Mononuclear cell (primary cell): ENCODE measurements around the gene IGF2R. TPM values are rescaled to one million over a fixed set of nuclear protein-coding genes. Genes with fewer than 3 reads are reported as not detected.
"Not testable (repeated sequence)": the region's sequence is repeated elsewhere in the genome, so short reads cannot be mapped to it uniquely, and the experiment has no call there.

Source experiments
- H3K27me3 ChIP-seq: 2 replicates; pipeline ENCODE4 v1.6.0; 2011; ENCODE audit warnings: low read length, control low read depth; ENCODE audit not compliant: insufficient read depth
- H3K4me1 ChIP-seq: 2 replicates; pipeline ENCODE4 v1.5.1; 2011; ENCODE audit warnings: mild to moderate bottlenecking, low read length, control low read depth; ENCODE audit not compliant: insufficient read depth
- H3K4me3 ChIP-seq: 2 replicates; pipeline ENCODE4 v1.5.1; 2011; ENCODE audit warnings: mild to moderate bottlenecking, low read length, moderate library complexity
- H3K9me3 ChIP-seq: 2 replicates; pipeline ENCODE4 v1.5.1; 2011; ENCODE audit warnings: low read depth, mild to moderate bottlenecking, control low read depth, low read length
- total RNA-seq: library from RNA; depleted of rRNA; stranded (reverse); fragments of >200 nt; gene quantifications from one replicate; pipeline ENCODE4 v1.2.3, GENCODE V29; 2012

Gene IGF2R
- total RNA-seq, 1 donor: 49.3 TPM

GRCh38 chr6:160081398-160081797, 112.5 kb downstream of the IGF2R start:
- no peaks in the 10 kb centered on the region for H3K27me3 ChIP-seq
- H3K4me1 ChIP-seq: no peaks in the 10 kb centered on the region
- no peak overlapping the region for H3K4me3 ChIP-seq
- no peaks in the 10 kb centered on the region for H3K9me3 ChIP-seq

- H3K4me3 ChIP-seq: no peak overlapping the region
- no peaks in the 10 kb centered on the region for H3K4me1 ChIP-seq
- no peaks in the 10 kb centered on the region for H3K27me3 ChIP-seq
- H3K9me3 ChIP-seq: no peaks in the 10 kb centered on the region
Measured at GRCh38 chr6:160082627-160083026, 113.7 kb downstream of the IGF2R start.

GRCh38 chr6:160084198-160084776, 115.4 kb downstream of the IGF2R start:
- Histone ChIP-seq H3K4me3 (no peak overlapping the region), H3K27me3 (no peaks in the 10 kb centered on the region), H3K9me3 (no peaks in the 10 kb centered on the region), H3K4me1 (no peaks in the 10 kb centered on the region)

GRCh38 chr6:160085226-160085625, 116.3 kb downstream of the IGF2R start:
- Histone ChIP-seq H3K4me3 (no peak overlapping the region), H3K4me1 (no peaks in the 10 kb centered on the region), H3K27me3 (no peaks in the 10 kb centered on the region), H3K9me3 (no peaks in the 10 kb centered on the region)

- Histone ChIP-seq H3K4me1 (no peaks in the 10 kb centered on the region), H3K4me3 (no peak overlapping the region), H3K27me3 (no peaks in the 10 kb centered on the region), H3K9me3 (no peaks in the 10 kb centered on the region)
Measured at GRCh38 chr6:160085713-160086505, 117.0 kb downstream of the IGF2R start.

- no peak overlapping the region for H3K4me3 ChIP-seq
- no peaks in the 10 kb centered on the region for H3K27me3 ChIP-seq
- H3K9me3 ChIP-seq: no peaks in the 10 kb centered on the region
- H3K4me1 ChIP-seq: no peaks in the 10 kb centered on the region
Measured at GRCh38 chr6:160086754-160087153, 117.9 kb downstream of the IGF2R start.

GRCh38 chr6:160088069-160088783, 119.3 kb downstream of the IGF2R start:
- Histone ChIP-seq H3K9me3 (no peaks in the 10 kb centered on the region), H3K27me3 (no peaks in the 10 kb centered on the region), H3K4me1 (no peaks in the 10 kb centered on the region), H3K4me3 (no peak overlapping the region)

GRCh38 chr6:160088784-160089533, 120.1 kb downstream of the IGF2R start:
- Histone ChIP-seq H3K4me1 (no peaks in the 10 kb centered on the region), H3K4me3 (no peak overlapping the region), H3K9me3 (no peaks in the 10 kb centered on the region), H3K27me3 (no peaks in the 10 kb centered on the region)

GRCh38 chr6:160089534-160089897, 120.6 kb downstream of the IGF2R start:
- Histone ChIP-seq H3K9me3 (no peaks in the 10 kb centered on the region), H3K4me3 (no peak overlapping the region), H3K4me1 (no peaks in the 10 kb centered on the region), H3K27me3 (no peaks in the 10 kb centered on the region)

- H3K27me3 ChIP-seq, H3K4me1 ChIP-seq, H3K4me3 ChIP-seq, H3K9me3 ChIP-seq: not testable (repeated sequence)
Measured at GRCh38 chr6:160090442-160091239, 121.8 kb downstream of the IGF2R start.

GRCh38 chr6:160092176-160092575, 123.3 kb downstream of the IGF2R start:
- H3K27me3 ChIP-seq, H3K9me3 ChIP-seq, H3K4me1 ChIP-seq, H3K4me3 ChIP-seq: not testable (repeated sequence)

- Histone ChIP-seq H3K4me3 (no peak overlapping the region), H3K9me3 (no peaks in the 10 kb centered on the region), H3K4me1 (no peaks in the 10 kb centered on the region), H3K27me3 (no peaks in the 10 kb centered on the region)
Measured at GRCh38 chr6:160092602-160093001, 123.7 kb downstream of the IGF2R start.

GRCh38 chr6:160093061-160093460, 124.2 kb downstream of the IGF2R start:
- no peaks in the 10 kb centered on the region for H3K4me1 ChIP-seq
- no peaks in the 10 kb centered on the region for H3K27me3 ChIP-seq
- H3K9me3 ChIP-seq: no peaks in the 10 kb centered on the region
- H3K4me3 ChIP-seq: no peak overlapping the region

- no peaks in the 10 kb centered on the region for H3K4me1 ChIP-seq
- H3K4me3 ChIP-seq: no peak overlapping the region
- no peaks in the 10 kb centered on the region for H3K27me3 ChIP-seq
- H3K9me3 ChIP-seq: no peaks in the 10 kb centered on the region
Measured at GRCh38 chr6:160093946-160094345, 125.1 kb downstream of the IGF2R start.
